ENCODE data around the gene PSAT1. TPM values are rescaled to one million over a fixed set of nuclear protein-coding genes. Genes with fewer than 3 reads are reported as not detected.

PSAT1 gene
- polyA plus RNA-seq, 1 donor from 2014 or later = 18.0 TPM

GRCh38 chr9:78326564-78326963 is 29.6 kb downstream of the PSAT1 start:
- Histone ChIP-seq H4K20me1 (ENCODE audit: insufficient read depth) (no peaks in the 10 kb centered on the region), H3K4me3 (ENCODE audit: low read length) (no peak overlapping the region), H3K36me3 (ENCODE audit: insufficient read depth, low read length) (no peaks in the 10 kb centered on the region), H3K27ac (ENCODE audit: low read length) (no peak overlapping the region), H3K27me3 (ENCODE audit: insufficient read depth, low read depth, low read length) (no peaks in the 10 kb centered on the region), H3K9me2 (ENCODE audit: insufficient read depth, low read length) (no peaks in the 10 kb centered on the region), H3F3A (ENCODE audit: insufficient read depth, low read length, poor library complexity, severe bottlenecking) (peaks cover 3% of the 10 kb centered on the region), H3K79me2 (replicated peaks; ENCODE audit: insufficient read depth, low read length) (no peaks in the 10 kb centered on the region), H3K4me2 (ENCODE audit: low read length) (no peak overlapping the region), H2AFZ (ENCODE audit: low read depth, low read length) (no peak overlapping the region), H3K9ac (ENCODE audit: low read length) (no peak overlapping the region), H3K9me3 (ENCODE audit: low read length) (no peaks in the 10 kb centered on the region)
- TF ChIP-seq CTCF (IDR thresholded peaks at IDR 0.05; ENCODE audit: poor library complexity, severe bottlenecking) = no peak
- no peak for TF ChIP-seq POLR2AphosphoS5 (IDR thresholded peaks at IDR 0.05)
- TF ChIP-seq RAD21 (conservative IDR thresholded peaks at IDR 0.05) = no peak

- Histone ChIP-seq H3K27me3 (ENCODE audit: insufficient read depth, low read depth, low read length) (no peaks in the 10 kb centered on the region), H3K4me3 (ENCODE audit: low read length) (no peak overlapping the region), H3K27ac (ENCODE audit: low read length) (no peak overlapping the region), H3K9ac (ENCODE audit: low read length) (no peak overlapping the region), H3K9me2 (ENCODE audit: insufficient read depth, low read length) (no peaks in the 10 kb centered on the region), H3K36me3 (ENCODE audit: insufficient read depth, low read length) (no peaks in the 10 kb centered on the region), H3K79me2 (replicated peaks; ENCODE audit: insufficient read depth, low read length) (no peaks in the 10 kb centered on the region), H2AFZ (ENCODE audit: low read depth, low read length) (no peak overlapping the region), H3F3A (ENCODE audit: insufficient read depth, low read length, poor library complexity, severe bottlenecking) (no peaks in the 10 kb centered on the region), H4K20me1 (ENCODE audit: insufficient read depth) (no peaks in the 10 kb centered on the region), H3K4me2 (ENCODE audit: low read length) (no peak overlapping the region), H3K9me3 (ENCODE audit: low read length) (no peaks in the 10 kb centered on the region)
- TF ChIP-seq EZH2 (IDR thresholded peaks at IDR 0.05; ENCODE audit: borderline replicate concordance, insufficient read depth, low read length, poor library complexity, severe bottlenecking) (no peak), TAF1 (IDR thresholded peaks at IDR 0.05; ENCODE audit: low read depth) (no peak), MXI1 (conservative IDR thresholded peaks at IDR 0.05; ENCODE audit: poor library complexity, severe bottlenecking) (no peak), EP300 (conservative IDR thresholded peaks at IDR 0.05; ENCODE audit: poor library complexity, severe bottlenecking) (no peak), SMC3 (conservative IDR thresholded peaks at IDR 0.05; ENCODE audit: poor library complexity) (no peak), RAD21 (conservative IDR thresholded peaks at IDR 0.05) (no peak), POLR2AphosphoS5 (IDR thresholded peaks at IDR 0.05) (no peak), CTCF (IDR thresholded peaks at IDR 0.05; ENCODE audit: poor library complexity, severe bottlenecking) (no peak), REST (IDR thresholded peaks at IDR 0.05; ENCODE audit: borderline replicate concordance) (no peak)
These were observed 35.5 kb downstream of the PSAT1 start for GRCh38 chr9:78332381-78332780.
